Activated B cell treated with CpG ODN at 0.5 μM for 24 hours (primary cell): ENCODE measurements around the gene C2orf92. TPM values are rescaled to one million over a fixed set of nuclear protein-coding genes. Genes with fewer than 3 reads are reported as not detected.

Experiments
- ATAC-seq: fragments of 200-7000 bp; cut with Tn5 transposase; one replicate; pipeline ENCODE4 v1.10.0; 2021; ENCODE audit warnings: low read depth, mild to moderate bottlenecking, moderate library complexity
- CTCF ChIA-PET: fragments of 350-600 bp; sonication (Branson Sonifier 250); formaldehyde crosslinking; loops from one replicate; lab custom pipeline; 2021; ENCODE audit warnings: antibody characterized with exemption; lab: Charles Lee
- POLR2A ChIA-PET: fragments of 350-600 bp; sonication (Branson Sonifier 250); formaldehyde crosslinking; loops from one replicate; lab custom pipeline; 2021; ENCODE audit warnings: antibody characterized with exemption; lab: Charles Lee
- DNase-seq: peaks from one replicate; pipeline ENCODE4 v3.0.0; 2022
- H3K27ac Mint-ChIP-seq: one replicate; pipeline ENCODE4 v1.8.0; 2020; ENCODE audit warnings: mixed read lengths
- H3K27me3 Mint-ChIP-seq: one replicate; pipeline ENCODE4 v1.8.0; 2021; ENCODE audit warnings: mixed read lengths
- H3K36me3 Mint-ChIP-seq: one replicate; pipeline ENCODE4 v1.8.0; 2021; ENCODE audit warnings: low read depth, mixed read lengths
- H3K4me1 Mint-ChIP-seq: one replicate; pipeline ENCODE4 v1.8.0; 2021; ENCODE audit warnings: mixed read lengths
- H3K4me3 Mint-ChIP-seq: one replicate; pipeline ENCODE4 v1.8.0; 2020; ENCODE audit warnings: mild to moderate bottlenecking, mixed read lengths
- H3K9me3 Mint-ChIP-seq: one replicate; pipeline ENCODE4 v1.8.0; 2020; ENCODE audit warnings: mixed read lengths
- CTCF ChIP-seq: fragments of 200-600 bp; IDR thresholded peaks from one replicate; pipeline ENCODE4 v1.8.0; 2022; ENCODE audit warnings: antibody characterized with exemption, mild to moderate bottlenecking
- intact Hi-C: fragments of 100-400 bp; cut with micrococcal nuclease; formaldehyde crosslinking; loops from one replicate; pipeline ENCODE4 v1.15.1; 2024
- total RNA-seq: library from RNA; stranded (reverse); gene quantifications from 2 replicates; pipeline ENCODE4 v1.2.3, GENCODE V29; 2022

The C2orf92 gene
- total RNA-seq, 1 donor from 2014 or later: 14.4 TPM

- H3K27me3 Mint-ChIP-seq: no peaks in the 10 kb centered on the region
- peaks cover 61% of the 10 kb centered on the region for H3K36me3 Mint-ChIP-seq
- ChIA-PET POLR2A (no interaction called here), CTCF (no interaction called here)
- H3K4me3 Mint-ChIP-seq: no peak overlapping the region
- H3K27ac Mint-ChIP-seq: no peak overlapping the region
- no peak for DNase-seq
- intact Hi-C loops: no loop called here
- no peak for ATAC-seq
- no peak for TF ChIP-seq CTCF
- no peaks in the 10 kb centered on the region for H3K9me3 Mint-ChIP-seq
- peaks cover under 1% of the 10 kb centered on the region for H3K4me1 Mint-ChIP-seq
These were observed 16.0 kb upstream of the C2orf92 start for GRCh38 chr2:97653473-97653872.

GRCh38 chr2:97653874-97654273, 15.6 kb upstream of the C2orf92 start:
- H3K9me3 Mint-ChIP-seq: no peaks in the 10 kb centered on the region
- peaks cover 61% of the 10 kb centered on the region for H3K36me3 Mint-ChIP-seq
- no peaks in the 10 kb centered on the region for H3K4me1 Mint-ChIP-seq
- intact Hi-C loops: no loop called here
- CTCF ChIA-PET: no interaction called here
- no peak overlapping the region for H3K4me3 Mint-ChIP-seq
- DNase-seq (no peak), ATAC-seq (no peak)
- H3K27ac Mint-ChIP-seq: no peak overlapping the region
- no peak for TF ChIP-seq CTCF
- no peaks in the 10 kb centered on the region for H3K27me3 Mint-ChIP-seq
- POLR2A ChIA-PET: no interaction called here

- ATAC-seq (no peak), DNase-seq (no peak)
- H3K9me3 Mint-ChIP-seq: no peaks in the 10 kb centered on the region
- H3K4me3 Mint-ChIP-seq: no peak overlapping the region
- intact Hi-C loops: no loop called here
- peaks cover 61% of the 10 kb centered on the region for H3K36me3 Mint-ChIP-seq
- H3K4me1 Mint-ChIP-seq: no peaks in the 10 kb centered on the region
- TF ChIP-seq CTCF: no peak
- no peaks in the 10 kb centered on the region for H3K27me3 Mint-ChIP-seq
- no peak overlapping the region for H3K27ac Mint-ChIP-seq
- ChIA-PET POLR2A (interaction anchor here (1.1 kb wide), 1 partner anchor 9 kb away, joined by 4 read pairs; no protein-coding TSS in a partner anchor), CTCF (no interaction called here)
These were observed 15.2 kb upstream of the C2orf92 start for GRCh38 chr2:97654309-97654708.

- no peak for TF ChIP-seq CTCF
- Mint-ChIP-seq H3K27ac (no peak overlapping the region), H3K4me3 (no peak overlapping the region), H3K36me3 (peaks cover 57% of the 10 kb centered on the region), H3K9me3 (no peaks in the 10 kb centered on the region), H3K4me1 (no peaks in the 10 kb centered on the region), H3K27me3 (no peaks in the 10 kb centered on the region)
- ChIA-PET CTCF (no interaction called here), POLR2A (interaction anchor here (1.1 kb wide), 1 partner anchor 9 kb away, joined by 4 read pairs; no protein-coding TSS in a partner anchor)
- ATAC-seq: no peak
- intact Hi-C loops: no loop called here
- DNase-seq: no peak
These were observed 14.7 kb upstream of the C2orf92 start for GRCh38 chr2:97654791-97655190.

GRCh38 chr2:97656129-97656755, 13.3 kb upstream of the C2orf92 start:
- CTCF ChIA-PET: no interaction called here
- intact Hi-C loops: no loop called here
- POLR2A ChIA-PET: no interaction called here
- no peaks in the 10 kb centered on the region for H3K27me3 Mint-ChIP-seq
- no peak for DNase-seq
- H3K36me3 Mint-ChIP-seq: peaks cover 52% of the 10 kb centered on the region
- TF ChIP-seq CTCF: no peak
- H3K4me1 Mint-ChIP-seq: peaks cover 2% of the 10 kb centered on the region
- H3K9me3 Mint-ChIP-seq: no peaks in the 10 kb centered on the region
- no peak overlapping the region for H3K4me3 Mint-ChIP-seq
- H3K27ac Mint-ChIP-seq: no peak overlapping the region
- no peak for ATAC-seq
